ENCODE data around the gene PIK3IP1.
"Not testable (repeated sequence)": the region's sequence is repeated elsewhere in the genome, so short reads cannot be mapped to it uniquely, and the experiment has no call there.

Gene PIK3IP1

GRCh38 chr22:31248965-31249958, 43.0 kb downstream of the PIK3IP1 start:
- no peak for TF ChIP-seq JUND (IDR thresholded peaks at IDR 0.05; ENCODE audit: low read depth)

DNA sequence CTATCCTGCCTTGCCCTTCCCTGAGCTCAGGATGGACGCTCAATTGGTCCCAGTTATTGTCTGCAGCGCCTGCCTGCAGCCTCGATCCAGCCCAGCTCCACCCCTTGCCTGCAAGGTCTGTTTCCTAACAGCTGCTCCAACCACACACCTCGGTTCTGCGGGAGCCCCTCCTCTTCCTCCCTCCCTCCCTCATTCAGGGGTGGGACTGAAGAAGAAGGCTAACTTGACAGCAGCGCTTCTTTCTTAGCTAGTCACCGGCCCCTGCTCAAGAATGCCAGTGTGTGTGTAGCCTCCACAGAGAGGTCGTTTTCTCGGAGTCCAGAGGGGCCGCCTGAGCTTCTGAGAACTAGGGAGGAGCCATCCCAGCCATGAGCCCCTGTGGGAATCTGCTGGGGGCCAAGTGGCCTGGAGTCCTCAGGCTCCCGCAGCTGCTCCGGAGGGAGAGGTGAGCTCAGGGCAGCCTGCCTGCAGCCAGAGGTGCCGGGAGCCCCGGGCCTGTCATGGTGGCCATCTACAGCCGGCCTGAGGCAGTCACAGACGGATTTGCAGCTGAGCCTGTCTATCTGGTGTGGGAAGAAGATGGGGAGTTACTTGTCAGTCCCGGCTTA, 44.0 kb downstream of the PIK3IP1 start:
- DNase-seq (ENCODE audit: low read depth in 1 of 2, low spot score in 1 of 2), result peak; percentile 53 to 94
- TF ChIP-seq JUND (IDR thresholded peaks at IDR 0.05; ENCODE audit: low read depth), result no peak
- in situ Hi-C loops (cut with HindIII; ENCODE audit: low pct_unique_long_range_greater_than_20kb, low sequenced_read_pairs), result no loop called here

More at GRCh38 chr22:31248965-31249958, 43.0 kb downstream of the PIK3IP1 start:
- DNase-seq (ENCODE audit: low read depth in 1 of 2, low spot score in 1 of 2), result peak in 1 of 2 experiments; percentile 91
- in situ Hi-C loops (cut with HindIII; ENCODE audit: low pct_unique_long_range_greater_than_20kb, low sequenced_read_pairs), result no loop called here

GRCh38 chr22:31247726-31248125, 44.6 kb downstream of the PIK3IP1 start:
- DNase-seq (ENCODE audit: low read depth in 1 of 2, low spot score in 1 of 2), result peak in 1 of 2 experiments; percentile 53
- no peak for TF ChIP-seq JUND (IDR thresholded peaks at IDR 0.05; ENCODE audit: low read depth)
- in situ Hi-C loops (cut with HindIII; ENCODE audit: low pct_unique_long_range_greater_than_20kb, low sequenced_read_pairs), result no loop called here

GRCh38 chr22:31246687-31247086, 45.6 kb downstream of the PIK3IP1 start:
- TF ChIP-seq JUND (IDR thresholded peaks at IDR 0.05; ENCODE audit: low read depth), result no peak
- in situ Hi-C loops (cut with HindIII; ENCODE audit: low pct_unique_long_range_greater_than_20kb, low sequenced_read_pairs), result no loop called here

DNA sequence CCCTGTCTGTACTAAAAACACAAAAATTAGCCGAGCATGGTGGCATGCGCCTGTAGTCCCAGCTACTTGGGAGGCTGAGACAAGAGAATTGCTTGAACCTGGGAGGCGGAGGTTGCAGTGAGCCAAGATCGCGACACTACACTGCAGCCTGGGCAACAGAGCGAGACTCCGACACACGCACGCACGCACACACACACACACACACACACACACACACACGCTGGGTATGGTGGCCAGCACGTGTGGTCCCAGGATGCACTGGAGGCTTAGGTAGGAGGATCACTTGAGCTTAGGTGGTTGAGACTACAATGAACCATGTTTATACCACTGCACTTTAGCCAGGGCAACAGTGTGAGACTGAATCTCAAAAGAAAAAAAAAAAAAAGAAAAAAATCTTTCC, 46.3 kb downstream of the PIK3IP1 start:
- DNase-seq (ENCODE audit: low read depth in 1 of 2, low spot score in 1 of 2); in situ Hi-C loops (cut with HindIII; ENCODE audit: low pct_unique_long_range_greater_than_20kb, low sequenced_read_pairs): not testable (repeated sequence)

More at GRCh38 chr22:31246687-31247086, 45.6 kb downstream of the PIK3IP1 start:
- DNase-seq (ENCODE audit: low read depth in 1 of 2, low spot score in 1 of 2), result no peak

GRCh38 chr22:31244943-31245451, 47.3 kb downstream of the PIK3IP1 start:
- in situ Hi-C loops (cut with HindIII; ENCODE audit: low pct_unique_long_range_greater_than_20kb, low sequenced_read_pairs), result no loop called here
- TF ChIP-seq JUND (IDR thresholded peaks at IDR 0.05; ENCODE audit: low read depth), result no peak
- peak in 1 of 2 experiments; percentile 76 for DNase-seq (ENCODE audit: low read depth in 1 of 2, low spot score in 1 of 2)

- TF ChIP-seq JUND (IDR thresholded peaks at IDR 0.05; ENCODE audit: low read depth), result no peak
- in situ Hi-C loops (cut with HindIII; ENCODE audit: low pct_unique_long_range_greater_than_20kb, low sequenced_read_pairs), result no loop called here
- DNase-seq (ENCODE audit: low read depth in 1 of 2, low spot score in 1 of 2), result peak in 1 of 2 experiments; percentile 34
These were observed 48.0 kb downstream of the PIK3IP1 start for GRCh38 chr22:31244046-31244942.

DNA sequence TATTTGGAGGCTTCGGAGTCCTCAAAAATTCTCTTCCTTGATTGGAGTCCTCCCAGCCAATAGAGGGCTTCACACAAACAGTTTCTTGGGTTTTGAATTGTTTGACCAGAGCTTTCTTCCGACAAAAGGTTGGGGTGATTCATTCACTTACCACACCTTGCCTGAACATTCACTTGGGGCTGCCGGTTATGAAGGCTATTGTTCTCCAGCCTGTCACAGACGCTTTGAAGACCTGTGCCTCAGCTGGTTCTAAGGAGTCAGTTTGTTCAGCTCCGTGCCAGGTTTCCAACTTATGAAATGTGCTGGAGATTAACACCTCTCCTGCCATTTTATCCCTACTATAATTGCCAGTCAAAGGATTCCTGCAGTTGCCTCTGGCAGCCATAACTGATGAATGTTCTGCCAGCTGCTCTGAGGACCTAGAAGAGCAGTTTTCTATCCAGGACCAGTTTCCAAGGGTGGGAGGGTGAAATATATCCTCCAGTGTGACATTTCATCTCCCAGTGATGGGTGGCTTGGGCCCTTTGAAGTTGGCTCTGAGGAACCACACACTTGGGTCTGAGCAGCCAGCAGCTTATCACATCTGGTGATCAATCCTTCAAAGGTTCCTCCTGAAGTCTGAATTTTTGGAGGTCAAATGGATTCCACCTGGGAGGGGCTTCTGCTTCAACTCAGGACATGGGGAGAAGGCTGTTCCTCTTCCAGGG, 48.8 kb downstream of the PIK3IP1 start:
- DNase-seq (ENCODE audit: low read depth in 1 of 2, low spot score in 1 of 2), result no peak
- in situ Hi-C loops (cut with HindIII; ENCODE audit: low pct_unique_long_range_greater_than_20kb, low sequenced_read_pairs), result no loop called here
- no peak for TF ChIP-seq JUND (IDR thresholded peaks at IDR 0.05; ENCODE audit: low read depth)

GRCh38 chr22:31241936-31242335, 50.4 kb downstream of the PIK3IP1 start:
- TF ChIP-seq JUND (IDR thresholded peaks at IDR 0.05; ENCODE audit: low read depth), result no peak
- no peak for DNase-seq (ENCODE audit: low read depth in 1 of 2, low spot score in 1 of 2)

DNA sequence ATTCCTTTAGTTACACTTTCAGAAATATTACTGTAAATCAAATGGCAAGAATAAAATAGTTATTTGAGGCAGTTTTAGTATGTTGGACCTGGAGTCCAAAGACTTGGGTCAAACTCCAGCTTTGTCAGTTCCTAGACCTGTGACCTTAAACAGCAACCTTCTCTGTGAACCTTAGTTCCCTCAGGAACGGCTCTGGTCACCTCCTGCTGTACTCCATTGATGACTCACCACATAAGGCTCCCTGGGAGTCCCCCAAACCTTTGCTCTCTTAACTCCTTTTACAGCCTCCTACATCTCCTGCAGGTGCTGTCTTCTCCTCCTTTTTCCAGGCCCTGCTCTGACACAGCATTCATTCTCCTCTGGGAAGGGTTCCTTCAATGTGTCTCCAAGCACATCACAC, 51.1 kb downstream of the PIK3IP1 start:
- no peak for DNase-seq (ENCODE audit: low read depth in 1 of 2, low spot score in 1 of 2)
- in situ Hi-C loops (cut with HindIII; ENCODE audit: low pct_unique_long_range_greater_than_20kb, low sequenced_read_pairs), result no loop called here

More at GRCh38 chr22:31241936-31242335, 50.4 kb downstream of the PIK3IP1 start:
- in situ Hi-C loops (cut with HindIII; ENCODE audit: low pct_unique_long_range_greater_than_20kb, low sequenced_read_pairs), result no loop called here

DNA sequence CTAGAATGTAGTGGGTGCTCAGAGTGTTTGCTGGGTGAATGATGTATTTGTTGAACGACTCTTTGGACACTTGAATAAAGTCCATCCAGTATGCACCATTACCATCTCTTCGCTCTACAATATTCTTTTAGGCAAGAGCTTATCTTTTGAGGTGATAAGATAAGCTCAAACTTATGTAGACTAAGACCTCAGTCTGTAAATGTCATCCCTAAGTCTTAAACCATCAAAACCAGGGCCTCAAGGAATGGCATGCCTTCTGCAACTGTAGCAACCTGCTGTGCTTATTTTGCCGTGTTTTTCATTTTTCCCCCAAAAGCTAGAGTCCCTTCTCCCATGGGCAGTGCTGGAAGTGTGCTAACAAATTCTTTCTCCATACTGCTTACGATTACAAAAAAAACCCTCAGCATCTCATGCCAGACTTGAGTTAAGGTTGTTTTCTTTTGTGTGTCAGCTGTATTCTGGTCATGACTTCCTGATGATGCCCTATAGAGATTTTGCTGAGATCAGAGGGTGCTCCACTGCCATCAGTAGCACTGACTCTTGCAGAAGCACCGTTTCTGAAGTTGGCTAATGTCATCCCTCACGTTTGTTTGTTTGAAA, 52.4 kb downstream of the PIK3IP1 start:
- in situ Hi-C loops (cut with HindIII; ENCODE audit: low pct_unique_long_range_greater_than_20kb, low sequenced_read_pairs), result no loop called here
- no peak for TF ChIP-seq JUND (IDR thresholded peaks at IDR 0.05; ENCODE audit: low read depth)
- no peak for DNase-seq (ENCODE audit: low read depth in 1 of 2, low spot score in 1 of 2)

More for the DNA sequence above, 51.1 kb downstream of the PIK3IP1 start:
- no peak for TF ChIP-seq JUND (IDR thresholded peaks at IDR 0.05; ENCODE audit: low read depth)
